Thyroid gland (tissue), 4 donors: Measurements from ENCODE around the gene PKP4. TPM values are rescaled to one million over a fixed set of nuclear protein-coding genes. Genes with fewer than 3 reads are reported as not detected.

ENCODE experiments used
- DNase-seq, 2 donors: peaks; one replicate each; pipeline ENCODE4 v3.0.0-alpha.2; 2019
- H3K27ac ChIP-seq, 3 donors: fragments of 200-600 bp; sonication (generic); 1 replicate in 2 of 3; 2 replicates in 1 of 3; pipeline ENCODE4 v1.5.1; 2016 to 2019; ENCODE audit warnings: mild to moderate bottlenecking in 1 of 3, moderate library complexity in 1 of 3
- H3K27me3 ChIP-seq: fragments of 200-600 bp; sonication (generic); one replicate; pipeline ENCODE4 v1.5.1; 2019
- H3K36me3 ChIP-seq, 2 donors: fragments of 200-600 bp; sonication (generic); one replicate each; pipeline ENCODE4 v1.5.1; 2016 to 2019
- H3K4me1 ChIP-seq, 2 donors: fragments of 200-600 bp; sonication (generic); one replicate each; pipeline ENCODE4 v1.5.1; 2017 to 2019
- H3K4me3 ChIP-seq, 3 donors: fragments of 200-600 bp; sonication (generic); replicated peaks in 1 of 3; 1 replicate in 2 of 3; 2 replicates in 1 of 3; pipeline ENCODE4 v1.5.1; 2016; ENCODE audit warnings: mild to moderate bottlenecking in 1 of 3
- H3K9me3 ChIP-seq: fragments of 200-600 bp; sonication (generic); one replicate; pipeline ENCODE4 v1.5.1; 2017
- CTCF ChIP-seq, 6 experiments: fragments of 200-600 bp in 3 of 6; fragments of 450-650 bp in 3 of 6; sonication (generic) in 3 of 6; IDR thresholded peaks; one replicate each; pipeline ENCODE4 v1.5.1; 2016 to 2019; ENCODE audit warnings: antibody characterized with exemption in 6 of 6, mild to moderate bottlenecking in 2 of 6, inconsistent platforms in 1 of 6, moderate library complexity in 1 of 6
- POLR2A ChIP-seq, 2 donors: fragments of 450-650 bp; IDR thresholded peaks; one replicate each; pipeline ENCODE4 v1.6.1; 2017; ENCODE audit warnings: antibody characterized with exemption in 2 of 2, mild to moderate bottlenecking in 2 of 2, moderate library complexity in 1 of 2
- WGBS, 2 donors: methylation state at CpG; one replicate each; pipeline ENCODE4 v1.1.5; 2017; 5-methylcytosine and 5-hydroxymethylcytosine counted together
- intact Hi-C: fragments of 100-400 bp; cut with DNase I; formaldehyde crosslinking; loops from one replicate; pipeline ENCODE4 v1.15.1; 2023
- total RNA-seq, 4 donors: library from RNA; depleted of rRNA; stranded (reverse); fragments of >200 nt; gene quantifications; one replicate each; pipeline ENCODE4 v1.2.3, GENCODE V29; 2016

The PKP4 gene
- total RNA-seq, 4 donors from 2014 or later: 117 to 155 (median 136) TPM

GRCh38 chr2:158634627-158635026, 177.9 kb downstream of the PKP4 start:
- H3K27me3 ChIP-seq: no peaks in the 10 kb centered on the region
- intact Hi-C loops: no loop called here
- no peaks in the 10 kb centered on the region for H3K9me3 ChIP-seq
- peaks cover 12% of the 10 kb centered on the region in 2 donors for H3K36me3 ChIP-seq
- no peak for DNase-seq
- no peak for TF ChIP-seq CTCF (IDR thresholded peaks at IDR 0.05)
- no peak for TF ChIP-seq POLR2A (IDR thresholded peaks at IDR 0.05)
- H3K27ac ChIP-seq: no peak overlapping the region
- WGBS, 2 donors: 80 to 88% methylated on average over 5 of the region's 5 CpGs
- no peak overlapping the region for H3K4me3 ChIP-seq
- H3K4me1 ChIP-seq: peaks cover 3 to 5% of the 10 kb centered on the region in 2 donors

- Histone ChIP-seq H3K27ac (no peak overlapping the region), H3K4me3 (no peak overlapping the region), H3K4me1 (peaks cover 3 to 5% of the 10 kb centered on the region in 2 donors), H3K9me3 (no peaks in the 10 kb centered on the region), H3K36me3 (peaks cover 12% of the 10 kb centered on the region in 2 donors), H3K27me3 (no peaks in the 10 kb centered on the region)
- no peak for DNase-seq
- TF ChIP-seq POLR2A (IDR thresholded peaks at IDR 0.05): no peak
- no peak for TF ChIP-seq CTCF (IDR thresholded peaks at IDR 0.05)
- 72 to 78% methylated on average over 3 of the region's 3 CpGs for WGBS, 2 donors
- intact Hi-C loops: no loop called here
These were observed 179.3 kb downstream of the PKP4 start for GRCh38 chr2:158635961-158636601.

DNA sequence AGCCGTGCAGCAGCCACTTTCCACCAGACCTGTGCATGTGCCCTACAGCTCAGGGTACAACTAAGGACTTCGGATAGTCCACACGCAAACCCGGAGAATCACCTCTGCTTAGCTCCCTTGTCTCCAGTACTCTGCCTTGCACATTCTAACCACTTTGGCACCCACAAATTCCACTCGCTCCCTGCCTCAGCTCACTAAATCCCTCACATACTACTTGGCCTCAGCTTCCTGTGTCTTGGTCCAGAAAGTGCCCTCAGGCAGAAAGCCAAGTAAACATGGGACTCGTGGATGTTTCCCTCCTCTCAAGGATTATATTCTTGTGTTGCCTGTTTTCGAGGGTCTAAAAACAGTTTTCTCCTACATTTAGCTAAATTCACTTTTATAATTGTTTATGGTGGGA, 180.6 kb downstream of the PKP4 start:
- H3K27me3 ChIP-seq: no peaks in the 10 kb centered on the region
- peak in 1 of 2 donors; percentile 37 for DNase-seq
- H3K4me1 ChIP-seq: peaks cover 3 to 5% of the 10 kb centered on the region in 2 donors
- no peak for TF ChIP-seq POLR2A (IDR thresholded peaks at IDR 0.05)
- no peak for TF ChIP-seq CTCF (IDR thresholded peaks at IDR 0.05)
- intact Hi-C loops: no loop called here
- H3K27ac ChIP-seq: no peak overlapping the region
- no peaks in the 10 kb centered on the region for H3K9me3 ChIP-seq
- H3K36me3 ChIP-seq: peaks cover 2 to 10% of the 10 kb centered on the region in 2 donors
- no peak overlapping the region for H3K4me3 ChIP-seq
- 76 to 79% methylated on average over 7 of the region's 7 CpGs for WGBS, 2 donors

GRCh38 chr2:158644139-158644538, 187.4 kb downstream of the PKP4 start:
- Histone ChIP-seq H3K9me3 (no peaks in the 10 kb centered on the region), H3K4me1 (no peaks in the 10 kb centered on the region), H3K27me3 (no peaks in the 10 kb centered on the region), H3K36me3 (no peaks in the 10 kb centered on the region), H3K27ac (no peak overlapping the region), H3K4me3 (no peak overlapping the region)
- DNase-seq: no peak
- TF ChIP-seq CTCF (IDR thresholded peaks at IDR 0.05): no peak
- TF ChIP-seq POLR2A (IDR thresholded peaks at IDR 0.05): no peak
- WGBS, 2 donors: 71 to 72% methylated on average over 4 of the region's 4 CpGs
- intact Hi-C loops: no loop called here

DNA sequence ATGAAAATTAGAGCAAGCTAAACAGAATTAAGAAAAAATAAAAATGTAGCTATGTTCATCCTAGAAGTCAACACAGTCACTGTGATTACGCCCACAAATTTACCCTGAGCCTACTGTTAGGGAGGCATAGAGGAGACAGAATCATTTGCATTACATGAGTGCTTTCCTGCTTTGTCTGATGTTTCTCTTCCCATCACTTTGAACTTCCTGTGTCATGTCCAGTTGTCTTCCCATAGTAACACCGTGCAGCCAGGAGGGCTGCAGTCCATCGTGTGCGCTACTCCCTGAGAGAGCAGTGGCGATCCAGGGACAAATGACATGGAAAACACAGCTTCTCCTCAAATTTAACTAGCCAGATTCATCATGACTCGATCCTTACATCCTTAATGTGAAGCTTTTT, 188.5 kb downstream of the PKP4 start:
- Histone ChIP-seq H3K4me1 (no peaks in the 10 kb centered on the region), H3K36me3 (no peaks in the 10 kb centered on the region), H3K27ac (no peak overlapping the region), H3K27me3 (no peaks in the 10 kb centered on the region), H3K4me3 (no peak overlapping the region), H3K9me3 (no peaks in the 10 kb centered on the region)
- TF ChIP-seq POLR2A (IDR thresholded peaks at IDR 0.05) (no peak), CTCF (IDR thresholded peaks at IDR 0.05) (no peak)
- 96 to 97% methylated on average over 6 of the region's 6 CpGs for WGBS, 2 donors
- intact Hi-C loops: no loop called here
- DNase-seq: no peak
